Karpas-422 (cell line): Measurements from ENCODE around the gene CYSLTR2. TPM values are rescaled to one million over a fixed set of nuclear protein-coding genes. Genes with fewer than 3 reads are reported as not detected.
"Not testable (repeated sequence)": the region's sequence is repeated elsewhere in the genome, so short reads cannot be mapped to it uniquely, and the experiment has no call there.

Experiments
- DNase-seq: peaks from one replicate; pipeline ENCODE4 v3.0.0-alpha.2; 2015
- H2AFZ ChIP-seq: fragments of 200-600 bp; sonication (generic); 2 replicates; pipeline ENCODE4 v1.6.1; 2014; ENCODE audit warnings: antibody characterized with exemption, low read length, mixed read lengths
- H3K27ac ChIP-seq: fragments of 200-600 bp; sonication (generic); 2 replicates; pipeline ENCODE4 v1.5.1; 2014; ENCODE audit warnings: mild to moderate bottlenecking, low read length, moderate library complexity
- H3K27me3 ChIP-seq: fragments of 200-600 bp; sonication (generic); 2 replicates; pipeline ENCODE4 v1.6.1; 2014; ENCODE audit warnings: low read length, mixed read lengths
- H3K36me3 ChIP-seq: fragments of 200-600 bp; sonication (generic); 2 replicates; pipeline ENCODE4 v1.6.1; 2014; ENCODE audit warnings: low read length, mixed read lengths; ENCODE audit not compliant: insufficient read depth
- H3K4me1 ChIP-seq: fragments of 200-600 bp; sonication (generic); 2 replicates; pipeline ENCODE4 v1.6.1; 2014; ENCODE audit warnings: mild to moderate bottlenecking, low read length, mixed read lengths
- H3K4me2 ChIP-seq: fragments of 200-600 bp; sonication (generic); 2 replicates; pipeline ENCODE4 v1.6.1; 2014; ENCODE audit warnings: low read length, low read depth, mild to moderate bottlenecking; ENCODE audit not compliant: poor library complexity, severe bottlenecking
- H3K4me3 ChIP-seq: fragments of 200-600 bp; sonication (generic); 2 replicates; pipeline ENCODE4 v1.5.1; 2014; ENCODE audit warnings: mild to moderate bottlenecking, antibody characterized with exemption, low read length, mixed read lengths
- H3K79me2 ChIP-seq: fragments of 200-600 bp; sonication (generic); 2 replicates; pipeline ENCODE4 v1.6.1; 2014; ENCODE audit warnings: mild to moderate bottlenecking, low read length, mixed read lengths
- H3K9ac ChIP-seq: fragments of 200-600 bp; sonication (generic); 2 replicates; pipeline ENCODE4 v1.6.0; 2014; ENCODE audit warnings: low read length
- H3K9me2 ChIP-seq: fragments of 200-600 bp; sonication (generic), shearing (Covaris generic); replicated peaks from 2 replicates; pipeline ENCODE4 v1.6.0; 2014; ENCODE audit warnings: mild to moderate bottlenecking, low read length, moderate library complexity; ENCODE audit not compliant: insufficient read depth
- H3K9me3 ChIP-seq: fragments of 300-700, 200-600 bp; sonication (generic); 2 replicates; pipeline ENCODE4 v1.6.1; 2014; ENCODE audit warnings: low read length, mixed read lengths
- H4K20me1 ChIP-seq: fragments of 200-600 bp; sonication (generic); 2 replicates; pipeline ENCODE4 v1.6.1; 2014; ENCODE audit warnings: mild to moderate bottlenecking, antibody characterized with exemption, low read length, low read depth; ENCODE audit not compliant: insufficient read depth
- total RNA-seq: library from RNA; depleted of rRNA; stranded (reverse); fragments of >200 nt; shearing (Covaris generic); gene quantifications from 2 replicates; pipeline ENCODE4 v1.2.3, GENCODE V29; 2014; ENCODE audit warnings: low replicate concordance

Gene CYSLTR2
- total RNA-seq, 1 experiment from 2014 or later: not detected

DNA sequence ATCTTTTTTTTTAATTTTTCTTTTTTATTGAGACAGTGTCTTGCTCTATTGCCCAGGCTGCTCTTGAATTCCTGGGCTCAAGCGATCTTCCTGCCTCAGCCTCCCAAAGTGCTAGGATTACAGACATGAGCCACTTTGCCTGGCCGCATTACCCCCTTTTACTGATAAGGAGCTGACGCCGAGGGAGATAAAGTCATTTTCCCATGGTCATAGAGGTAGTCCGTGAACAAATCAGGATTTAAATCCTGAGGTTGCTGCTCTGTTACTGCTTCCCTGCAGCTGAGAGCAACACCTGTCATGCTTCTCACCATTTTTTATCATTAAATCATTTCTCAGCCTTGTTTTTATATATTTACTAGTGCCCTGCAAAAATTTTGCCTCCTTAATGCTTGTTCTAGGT is 7.4 kb downstream of the CYSLTR2 start:
- no peaks in the 10 kb centered on the region for H3K9me2 ChIP-seq
- no peak overlapping the region for H3K9ac ChIP-seq
- peaks cover 4% of the 10 kb centered on the region; the same call in 1 of the 2 replicates for H3K9me3 ChIP-seq
- H2AFZ ChIP-seq: no peak overlapping the region
- no peaks in the 10 kb centered on the region for H3K36me3 ChIP-seq
- H4K20me1 ChIP-seq: no peaks in the 10 kb centered on the region
- H3K27me3 ChIP-seq: no peaks in the 10 kb centered on the region
- no peak overlapping the region for H3K27ac ChIP-seq
- no peak for DNase-seq
- no peak overlapping the region for H3K4me3 ChIP-seq
- H3K4me2 ChIP-seq: no peak overlapping the region
- peaks cover 9% of the 10 kb centered on the region for H3K4me1 ChIP-seq
- no peaks in the 10 kb centered on the region for H3K79me2 ChIP-seq

DNA sequence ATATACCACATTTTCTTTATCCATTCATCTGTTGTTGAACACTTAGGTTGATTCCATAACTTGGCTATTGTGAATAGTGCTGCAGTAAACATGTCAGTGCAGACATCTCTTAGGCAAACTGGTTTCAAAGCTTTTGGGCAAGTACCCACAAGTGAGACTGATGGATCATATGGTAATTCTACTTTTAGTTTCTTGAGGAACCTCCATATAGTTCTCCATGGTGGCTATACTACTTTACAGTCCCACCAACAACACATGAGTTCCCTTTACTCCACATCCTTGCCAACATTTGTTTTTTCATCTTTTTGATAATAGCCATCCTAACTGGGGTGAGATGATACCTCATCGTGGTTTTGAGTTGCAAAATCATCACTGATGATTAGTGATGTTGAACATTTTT is 8.5 kb downstream of the CYSLTR2 start:
- Histone ChIP-seq H3K9me3 (peaks cover 10% of the 10 kb centered on the region), H3K27me3 (no peaks in the 10 kb centered on the region)

DNA sequence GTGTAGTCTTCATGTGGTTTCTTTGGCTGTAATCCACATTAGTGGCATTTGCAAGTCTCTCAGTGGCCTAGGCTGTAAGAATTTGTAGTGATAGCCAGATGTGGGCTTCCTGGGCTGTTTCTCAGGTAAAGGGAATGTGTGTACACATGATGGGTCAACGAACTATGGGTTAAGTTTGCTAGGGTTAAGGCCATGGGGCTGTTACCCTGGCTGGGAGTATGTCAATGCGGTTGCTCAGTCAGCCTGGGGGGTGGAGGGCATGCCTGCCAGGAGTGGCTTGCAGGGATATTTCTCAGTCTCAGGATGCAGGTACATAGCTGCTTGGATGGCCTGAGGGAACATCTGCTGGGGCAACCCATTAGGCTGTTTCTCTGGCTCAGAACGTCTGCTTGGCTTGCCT is 13.4 kb downstream of the CYSLTR2 start:
- H3K4me1 ChIP-seq: no peaks in the 10 kb centered on the region
- H3K4me3 ChIP-seq: no peak overlapping the region
- H2AFZ ChIP-seq: no peak overlapping the region
- no peaks in the 10 kb centered on the region for H4K20me1 ChIP-seq
- no peak for DNase-seq
- H3K9me2 ChIP-seq: no peaks in the 10 kb centered on the region
- H3K9ac ChIP-seq: no peak overlapping the region
- no peaks in the 10 kb centered on the region for H3K79me2 ChIP-seq
- no peak overlapping the region for H3K4me2 ChIP-seq
- no peaks in the 10 kb centered on the region; the same call in 1 of the 2 replicates for H3K36me3 ChIP-seq
- no peaks in the 10 kb centered on the region for H3K27me3 ChIP-seq
- peaks cover 18% of the 10 kb centered on the region for H3K9me3 ChIP-seq
- H3K27ac ChIP-seq: no peak overlapping the region

More for the DNA sequence above, 8.5 kb downstream of the CYSLTR2 start:
- H3K27ac ChIP-seq: no peak overlapping the region
- H3K4me1 ChIP-seq: peaks cover 9% of the 10 kb centered on the region
- H4K20me1 ChIP-seq: no peaks in the 10 kb centered on the region
- no peak overlapping the region for H3K4me2 ChIP-seq
- no peak overlapping the region for H3K9ac ChIP-seq
- H2AFZ ChIP-seq: no peak overlapping the region
- no peaks in the 10 kb centered on the region for H3K9me2 ChIP-seq
- H3K79me2 ChIP-seq: no peaks in the 10 kb centered on the region
- DNase-seq: no peak
- no peak overlapping the region for H3K4me3 ChIP-seq
- H3K36me3 ChIP-seq: no peaks in the 10 kb centered on the region; the same call in 1 of the 2 replicates

DNA sequence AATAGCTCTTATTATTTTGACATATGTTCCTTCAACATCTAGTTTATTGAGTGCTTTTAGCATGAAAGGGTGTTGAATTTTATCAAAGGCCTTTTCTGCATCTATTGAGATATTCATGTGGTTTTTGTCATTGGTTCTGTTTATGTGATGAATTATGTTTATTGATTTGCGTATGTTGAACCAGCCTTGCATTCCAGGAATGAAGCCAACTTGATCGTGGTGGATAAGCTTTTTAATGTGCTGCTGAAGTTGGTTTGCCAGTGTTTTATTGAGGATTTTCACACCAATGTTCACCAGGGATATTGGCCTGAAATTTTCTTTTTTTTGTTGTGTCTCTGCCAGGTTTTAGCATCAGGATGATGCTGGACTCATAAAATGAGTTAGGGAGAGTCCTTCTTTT is 17.7 kb downstream of the CYSLTR2 start:
- not testable (repeated sequence) for H3K4me1 ChIP-seq, H3K9ac ChIP-seq, H3K27ac ChIP-seq, H2AFZ ChIP-seq, H4K20me1 ChIP-seq, H3K79me2 ChIP-seq, H3K27me3 ChIP-seq, H3K36me3 ChIP-seq, H3K4me3 ChIP-seq, H3K4me2 ChIP-seq, DNase-seq, H3K9me2 ChIP-seq
- H3K9me3 ChIP-seq: peaks cover 14% of the 10 kb centered on the region

DNA sequence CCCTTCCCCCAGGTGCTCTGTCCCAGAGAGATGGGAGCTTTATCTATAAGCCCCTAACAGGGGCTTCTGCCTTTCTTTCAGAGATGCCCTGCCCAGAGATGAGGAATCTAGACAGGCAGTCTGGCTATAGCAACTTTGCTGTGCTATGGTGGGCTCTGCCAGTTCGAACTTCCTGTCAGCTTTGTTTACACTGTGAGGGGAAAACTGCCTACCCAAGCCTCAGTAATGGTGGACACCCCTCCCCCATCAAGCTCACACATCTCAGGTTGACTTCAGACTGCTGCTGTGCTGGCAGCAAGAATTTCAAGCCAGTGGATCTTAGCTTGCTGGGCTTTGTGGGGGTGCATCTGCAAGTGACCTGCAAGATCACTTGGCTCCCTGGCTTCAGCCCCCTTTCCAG is 21.5 kb downstream of the CYSLTR2 start:
- Histone ChIP-seq H3K4me3 (no peak overlapping the region), H3K27me3 (no peaks in the 10 kb centered on the region), H2AFZ (no peak overlapping the region), H3K4me1 (peaks cover 6% of the 10 kb centered on the region; the same call in 1 of the 2 replicates), H3K79me2 (no peaks in the 10 kb centered on the region), H4K20me1 (no peaks in the 10 kb centered on the region), H3K9me3 (no peaks in the 10 kb centered on the region), H3K36me3 (no peaks in the 10 kb centered on the region), H3K27ac (no peak overlapping the region), H3K4me2 (no peak overlapping the region), H3K9me2 (no peaks in the 10 kb centered on the region), H3K9ac (no peak overlapping the region)
- DNase-seq: no peak

DNA sequence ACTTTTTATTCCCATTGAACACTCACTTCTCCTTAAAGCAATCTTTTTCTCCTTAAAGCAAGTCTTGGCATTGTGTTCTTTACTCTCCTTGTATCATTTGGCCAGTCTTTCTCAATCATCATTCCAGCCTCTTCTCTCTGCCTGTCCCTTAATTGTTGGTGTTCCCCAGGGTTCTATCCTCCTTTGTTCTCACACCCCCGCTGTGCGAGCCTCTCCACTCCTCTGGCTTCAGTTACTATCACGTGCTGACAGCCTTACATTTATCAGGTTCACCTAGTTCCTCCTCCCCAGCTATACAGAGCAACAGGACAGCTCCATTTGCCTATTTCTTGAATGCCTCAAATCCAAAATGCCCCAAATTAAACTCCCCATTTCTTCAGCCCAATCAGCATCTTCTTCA is 24.6 kb downstream of the CYSLTR2 start:
- Histone ChIP-seq H3K36me3 (no peaks in the 10 kb centered on the region), H3K9me2 (no peaks in the 10 kb centered on the region), H3K4me1 (peaks cover 6% of the 10 kb centered on the region; the same call in 1 of the 2 replicates), H3K4me3 (no peak overlapping the region), H3K9me3 (no peaks in the 10 kb centered on the region), H4K20me1 (no peaks in the 10 kb centered on the region), H3K27ac (no peak overlapping the region), H2AFZ (no peak overlapping the region), H3K27me3 (no peaks in the 10 kb centered on the region), H3K4me2 (no peak overlapping the region), H3K79me2 (no peaks in the 10 kb centered on the region), H3K9ac (no peak overlapping the region)
- DNase-seq: no peak

DNA sequence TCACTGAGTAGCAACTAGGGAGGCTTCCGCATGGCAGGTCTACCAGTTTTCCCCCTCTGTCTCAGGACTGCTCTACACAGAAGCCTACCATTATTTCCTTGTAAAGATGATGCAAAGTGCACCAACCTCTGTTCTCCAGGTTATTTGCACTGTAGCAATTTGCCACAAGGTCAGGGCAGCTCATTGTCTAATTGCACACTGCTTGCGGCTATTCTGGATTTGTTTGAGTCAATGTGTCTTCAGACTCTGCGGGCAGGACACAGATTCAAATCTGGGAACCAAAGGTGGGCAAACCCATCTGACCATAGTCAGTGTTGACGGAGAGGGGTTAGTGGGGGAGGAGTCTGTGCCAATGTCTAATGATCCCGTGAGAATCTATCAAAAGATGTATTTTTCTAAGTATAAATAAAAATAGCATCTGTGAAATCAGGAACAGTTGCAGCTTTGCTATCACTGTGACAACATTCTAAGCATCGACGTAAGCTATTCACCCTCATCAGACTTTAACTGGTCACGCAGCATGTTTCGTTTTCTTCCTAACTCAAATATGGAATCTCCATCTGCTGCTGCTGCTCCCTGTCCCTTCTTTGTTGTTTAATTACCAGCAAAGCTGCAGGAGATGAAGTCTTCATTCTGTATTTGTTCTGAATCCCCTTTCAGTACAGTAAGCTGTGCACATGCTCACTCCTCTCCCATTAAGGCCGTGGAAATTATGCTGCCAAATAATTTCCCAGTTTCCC is 26.4 kb downstream of the CYSLTR2 start:
- H2AFZ ChIP-seq: no peak overlapping the region

DNA sequence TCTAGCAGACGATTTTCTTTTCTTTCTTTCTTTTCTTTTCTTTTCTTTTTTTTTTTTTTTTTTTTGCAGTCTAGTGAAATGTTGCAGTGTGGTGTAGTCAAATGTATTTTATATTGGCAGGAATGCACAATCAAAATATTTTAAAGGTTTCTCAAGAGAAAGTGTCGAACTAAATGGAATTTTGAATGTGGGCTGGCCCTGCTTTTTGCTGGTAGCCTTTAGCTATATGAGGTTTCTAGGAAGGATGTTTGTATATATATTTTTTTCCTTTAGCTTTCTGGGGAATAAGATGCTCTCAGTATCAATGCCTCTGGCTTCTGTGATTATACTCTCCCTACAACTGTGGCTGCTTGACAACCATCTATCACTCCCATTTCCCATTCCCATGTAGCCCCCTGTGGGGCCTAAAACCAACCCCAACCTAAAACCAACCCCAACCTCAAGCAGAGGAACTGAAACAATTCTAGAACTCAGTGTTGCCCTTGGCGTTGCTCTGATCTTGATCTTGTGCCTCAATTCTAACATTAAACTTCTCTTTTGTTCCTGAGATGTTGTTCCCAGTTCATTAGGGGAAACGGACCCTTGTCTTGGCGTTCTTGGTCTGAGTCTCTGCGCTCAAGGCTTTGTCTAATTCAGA is 27.1 kb downstream of the CYSLTR2 start:
- DNase-seq: no peak
- H3K4me2 ChIP-seq: no peak overlapping the region
- no peak overlapping the region for H3K9ac ChIP-seq
- no peaks in the 10 kb centered on the region for H3K27me3 ChIP-seq
- no peak overlapping the region for H3K27ac ChIP-seq
- no peaks in the 10 kb centered on the region for H3K79me2 ChIP-seq
- no peak overlapping the region for H3K4me3 ChIP-seq
- no peaks in the 10 kb centered on the region for H3K9me3 ChIP-seq
- H2AFZ ChIP-seq: no peak overlapping the region
- no peaks in the 10 kb centered on the region for H3K9me2 ChIP-seq
- peaks cover 6% of the 10 kb centered on the region; the same call in 1 of the 2 replicates for H3K4me1 ChIP-seq
- no peaks in the 10 kb centered on the region for H3K36me3 ChIP-seq
- no peaks in the 10 kb centered on the region for H4K20me1 ChIP-seq

More for the DNA sequence above, 26.4 kb downstream of the CYSLTR2 start:
- no peak for DNase-seq
- Histone ChIP-seq H3K9me2 (no peaks in the 10 kb centered on the region), H3K27me3 (no peaks in the 10 kb centered on the region), H3K79me2 (no peaks in the 10 kb centered on the region), H3K36me3 (no peaks in the 10 kb centered on the region), H3K4me2 (no peak overlapping the region), H3K4me1 (peaks cover 6% of the 10 kb centered on the region; the same call in 1 of the 2 replicates), H4K20me1 (no peaks in the 10 kb centered on the region), H3K9ac (no peak overlapping the region), H3K4me3 (no peak overlapping the region), H3K27ac (no peak overlapping the region), H3K9me3 (no peaks in the 10 kb centered on the region)
